Measurements from ENCODE around the gene RBM38. TPM values are rescaled to one million over a fixed set of nuclear protein-coding genes. Genes with fewer than 3 reads are reported as not detected.

RBM38 gene
- total and polyA plus RNA-seq, 2 of the 13 experiments (the other 11 are each of a cell fraction or from before 2014, with no cell fraction given), result 24.2 to 34.2 TPM

- peak in 1 of 2 experiments; percentile 59; a peak in 1 of 4 replicates for TF ChIP-seq HMGXB4 (CRISPR knock-in tag; IDR thresholded peaks at IDR 0.05; ENCODE audit: borderline replicate concordance in 1 of 2, low read depth in 1 of 2)
- TF ChIP-seq SNAPC2 (CRISPR knock-in tag; IDR thresholded peaks at IDR 0.05), result no peak
- TF ChIP-seq SOX6 (IDR thresholded peaks at IDR 0.05), result no peak
- TF ChIP-seq SOX6 (CRISPR knock-in tag; IDR thresholded peaks at IDR 0.05), result peak; percentile 43
- TF ChIP-seq ZNF564 (CRISPR knock-in tag; IDR thresholded peaks at IDR 0.05), result no peak
- peak; percentile 41; the same call in 1 of the 2 replicates for TF ChIP-seq ARID5B (CRISPR knock-in tag; IDR thresholded peaks at IDR 0.05)
- TF ChIP-seq ZNF235 (CRISPR knock-in tag; IDR thresholded peaks at IDR 0.05; ENCODE audit: borderline replicate concordance), result 0 out of 2 replicates have a peak, but pooled peaks have one; percentile 36
- peak; percentile 90 for TF ChIP-seq XRCC5 (optimal IDR thresholded peaks at IDR 0.05; ENCODE audit: low read length)
- peak; percentile 98 for TF ChIP-seq CTCF (CRISPR knock-in tag; IDR thresholded peaks at IDR 0.05)
- TF ChIP-seq SAP130 (CRISPR knock-in tag; IDR thresholded peaks at IDR 0.05; ENCODE audit: low read depth), result peak; percentile 28; the same call in 1 of the 2 replicates
- TF ChIP-seq PHF21A (CRISPR knock-in tag; IDR thresholded peaks at IDR 0.05), result peak; percentile 39; the same call in 1 of the 2 replicates
- TF ChIP-seq ATM (IDR thresholded peaks at IDR 0.05; ENCODE audit: borderline replicate concordance), result no peak
- TF ChIP-seq RAD21 (CRISPR knock-in tag; IDR thresholded peaks at IDR 0.05), result peak; percentile 93
- peak; percentile 72; the same call in 1 of the 2 replicates for TF ChIP-seq CHD4 (IDR thresholded peaks at IDR 0.05; ENCODE audit: borderline replicate concordance, low read length)
- TF ChIP-seq ZNF891 (CRISPR knock-in tag; IDR thresholded peaks at IDR 0.05), result 0 out of 2 replicates have a peak, but pooled peaks have one; percentile 59
- TF ChIP-seq ZNF629 (CRISPR knock-in tag; conservative IDR thresholded peaks at IDR 0.05), result peak; percentile 95
- peak; percentile 25; the same call in 1 of the 2 replicates for TF ChIP-seq ZNF350 (CRISPR knock-in tag; IDR thresholded peaks at IDR 0.05; ENCODE audit: borderline replicate concordance, low read depth)
These were observed 9.3 kb upstream of the RBM38 start (continued) for GRCh38 chr20:57381596-57382503.
